ENCODE measurements around the gene EIF3B.

GRCh38 chr7:2357165-2357564 lies 2.5 kb downstream of the EIF3B start:
- TF ChIP-seq CTCF (conservative IDR thresholded peaks at IDR 0.05 in 1 of 2, IDR thresholded peaks at IDR 0.05 in 1 of 2; ENCODE audit: extremely low read depth in 1 of 2, insufficient read depth in 1 of 2, low read depth in 1 of 2, low read length in 2 of 2), result no peak
- no peak for TF ChIP-seq EZH2 (IDR thresholded peaks at IDR 0.05; ENCODE audit: borderline replicate concordance, low read length)

All from mammary epithelial cell (primary cell).